ENCODE data around the gene ARHGAP26.
"Not testable (repeated sequence)": the region's sequence is repeated elsewhere in the genome, so short reads cannot be mapped to it uniquely, and the experiment has no call there.

ARHGAP26 gene

DNA sequence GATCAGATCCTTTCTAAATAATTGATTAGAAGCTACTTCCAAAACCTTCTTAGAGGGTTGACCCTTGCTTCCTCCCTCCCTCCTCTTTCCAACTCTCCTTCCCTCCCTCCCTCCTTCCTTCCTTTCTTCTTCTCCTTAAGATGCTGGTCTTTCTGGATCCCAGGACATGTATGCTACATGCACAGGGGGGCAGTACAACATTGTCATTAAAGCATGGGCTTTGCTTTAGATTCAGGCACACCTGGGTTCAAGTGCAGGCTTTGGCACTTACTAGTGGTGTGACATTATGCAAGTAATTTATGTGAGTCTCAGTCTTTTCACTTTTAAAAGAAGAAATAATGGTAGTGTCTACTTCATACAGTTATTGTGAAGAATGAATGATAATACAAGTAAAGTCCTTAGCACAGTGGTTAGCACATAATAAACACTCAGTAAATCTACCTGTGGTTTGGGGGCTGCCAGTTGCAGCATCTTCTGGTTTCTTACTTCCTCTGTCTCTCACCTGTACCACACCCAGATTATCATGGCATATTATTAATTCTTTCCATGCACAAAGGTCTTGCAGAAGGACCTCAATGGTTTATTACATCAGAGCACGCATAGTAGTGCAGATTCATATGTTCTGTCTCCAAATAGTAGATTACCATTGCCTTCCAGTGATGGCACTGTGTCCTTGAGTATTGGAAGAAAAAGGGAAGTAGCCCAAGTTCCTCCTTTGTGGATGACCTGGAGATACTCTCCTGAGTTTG lies 154.1 kb downstream of the ARHGAP26 start:
- Histone ChIP-seq H3K4me3 (ENCODE audit: low read depth in 1 of 2, low read length in 2 of 2) (no peak overlapping the region), H3K4me1 (ENCODE audit: control insufficient read depth in 1 of 2, insufficient read depth in 2 of 2, low read length in 2 of 2) (peaks cover 2 to 11% of the 10 kb centered on the region in 2 donors), H3K36me3 (ENCODE audit: control insufficient read depth in 1 of 2, insufficient read depth in 2 of 2, low read length in 2 of 2) (peaks cover 0 to 4% of the 10 kb centered on the region in 2 donors), H3K27ac (ENCODE audit: low read depth, low read length) (no peak overlapping the region), H3K9ac (ENCODE audit: low read depth in 1 of 2, low read length in 2 of 2) (no peak overlapping the region), H3K27me3 (ENCODE audit: control insufficient read depth in 1 of 2, insufficient read depth in 2 of 2, low read length in 2 of 2) (no peaks in the 10 kb centered on the region), H3K9me3 (ENCODE audit: control insufficient read depth in 1 of 2, low read length in 2 of 2) (no peaks in the 10 kb centered on the region)

GRCh38 chr5:142925795-142926194 lies 155.6 kb downstream of the ARHGAP26 start:
- Histone ChIP-seq H3K9ac (ENCODE audit: low read depth in 1 of 2, low read length in 2 of 2) (no peak overlapping the region), H3K36me3 (ENCODE audit: control insufficient read depth in 1 of 2, insufficient read depth in 2 of 2, low read length in 2 of 2) (peaks cover 0 to 4% of the 10 kb centered on the region in 2 donors), H3K27me3 (ENCODE audit: control insufficient read depth in 1 of 2, insufficient read depth in 2 of 2, low read length in 2 of 2) (no peaks in the 10 kb centered on the region), H3K9me3 (ENCODE audit: control insufficient read depth in 1 of 2, low read length in 2 of 2) (no peaks in the 10 kb centered on the region), H3K4me3 (ENCODE audit: low read depth in 1 of 2, low read length in 2 of 2) (no peak overlapping the region), H3K27ac (ENCODE audit: low read depth, low read length) (no peak overlapping the region), H3K4me1 (ENCODE audit: control insufficient read depth in 1 of 2, insufficient read depth in 2 of 2, low read length in 2 of 2) (peaks cover 5 to 8% of the 10 kb centered on the region in 2 donors)

GRCh38 chr5:142926549-142926948 lies 156.4 kb downstream of the ARHGAP26 start:
- peaks cover 4 to 8% of the 10 kb centered on the region in 2 donors for H3K4me1 ChIP-seq (ENCODE audit: control insufficient read depth in 1 of 2, insufficient read depth in 2 of 2, low read length in 2 of 2)
- no peak overlapping the region for H3K4me3 ChIP-seq (ENCODE audit: low read depth in 1 of 2, low read length in 2 of 2)
- H3K27ac ChIP-seq (ENCODE audit: low read depth, low read length): no peak overlapping the region
- no peaks in the 10 kb centered on the region for H3K27me3 ChIP-seq (ENCODE audit: control insufficient read depth in 1 of 2, insufficient read depth in 2 of 2, low read length in 2 of 2)
- H3K9ac ChIP-seq (ENCODE audit: low read depth in 1 of 2, low read length in 2 of 2): no peak overlapping the region
- H3K36me3 ChIP-seq (ENCODE audit: control insufficient read depth in 1 of 2, insufficient read depth in 2 of 2, low read length in 2 of 2): peaks cover 0 to 4% of the 10 kb centered on the region in 2 donors
- no peaks in the 10 kb centered on the region for H3K9me3 ChIP-seq (ENCODE audit: control insufficient read depth in 1 of 2, low read length in 2 of 2)

DNA sequence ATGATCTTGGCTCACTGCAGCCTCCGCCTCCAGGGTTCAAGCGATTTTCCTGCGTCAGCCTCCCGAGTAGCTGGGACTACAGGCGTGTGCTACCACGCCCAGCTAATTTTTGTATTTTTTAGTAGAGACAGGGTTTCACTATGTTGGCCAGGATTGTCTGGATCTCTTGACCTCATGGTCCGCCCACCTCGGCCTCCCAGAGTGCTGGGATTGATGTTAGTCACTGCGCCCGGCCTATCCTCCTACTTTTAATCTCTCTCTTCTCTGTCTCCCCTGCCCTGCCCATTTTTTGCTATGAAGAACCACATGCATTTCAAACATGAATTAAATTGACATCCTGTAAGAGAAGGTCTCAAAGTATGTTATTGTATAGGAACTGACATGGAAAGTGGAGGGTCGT lies 158.8 kb downstream of the ARHGAP26 start:
- not testable (repeated sequence) for H3K27ac ChIP-seq (ENCODE audit: low read depth, low read length); H3K27me3 ChIP-seq (ENCODE audit: control insufficient read depth in 1 of 2, insufficient read depth in 2 of 2, low read length in 2 of 2); H3K9me3 ChIP-seq (ENCODE audit: control insufficient read depth in 1 of 2, low read length in 2 of 2); H3K4me3 ChIP-seq (ENCODE audit: low read depth in 1 of 2, low read length in 2 of 2); H3K9ac ChIP-seq (ENCODE audit: low read depth in 1 of 2, low read length in 2 of 2); H3K4me1 ChIP-seq (ENCODE audit: control insufficient read depth in 1 of 2, insufficient read depth in 2 of 2, low read length in 2 of 2)
- peaks cover 7 to 23% of the 10 kb centered on the region in 2 donors for H3K36me3 ChIP-seq (ENCODE audit: control insufficient read depth in 1 of 2, insufficient read depth in 2 of 2, low read length in 2 of 2)

- H3K36me3 ChIP-seq (ENCODE audit: control insufficient read depth in 1 of 2, insufficient read depth in 2 of 2, low read length in 2 of 2): peaks cover 7 to 21% of the 10 kb centered on the region in 2 donors
- no peak overlapping the region for H3K4me3 ChIP-seq (ENCODE audit: low read depth in 1 of 2, low read length in 2 of 2)
- H3K27ac ChIP-seq (ENCODE audit: low read depth, low read length): no peak overlapping the region
- no peaks in the 10 kb centered on the region for H3K9me3 ChIP-seq (ENCODE audit: control insufficient read depth in 1 of 2, low read length in 2 of 2)
- H3K9ac ChIP-seq (ENCODE audit: low read depth in 1 of 2, low read length in 2 of 2): no peak overlapping the region
- H3K27me3 ChIP-seq (ENCODE audit: control insufficient read depth in 1 of 2, insufficient read depth in 2 of 2, low read length in 2 of 2): no peaks in the 10 kb centered on the region
- H3K4me1 ChIP-seq (ENCODE audit: control insufficient read depth in 1 of 2, insufficient read depth in 2 of 2, low read length in 2 of 2): peaks cover 0 to 8% of the 10 kb centered on the region in 2 donors
These were observed 159.4 kb downstream of the ARHGAP26 start for GRCh38 chr5:142929587-142929986.

- no peaks in the 10 kb centered on the region for H3K27me3 ChIP-seq (ENCODE audit: control insufficient read depth in 1 of 2, insufficient read depth in 2 of 2, low read length in 2 of 2)
- no peak overlapping the region for H3K9ac ChIP-seq (ENCODE audit: low read depth in 1 of 2, low read length in 2 of 2)
- H3K27ac ChIP-seq (ENCODE audit: low read depth, low read length): no peak overlapping the region
- H3K9me3 ChIP-seq (ENCODE audit: control insufficient read depth in 1 of 2, low read length in 2 of 2): no peaks in the 10 kb centered on the region
- peaks cover 3 to 8% of the 10 kb centered on the region in 2 donors for H3K4me1 ChIP-seq (ENCODE audit: control insufficient read depth in 1 of 2, insufficient read depth in 2 of 2, low read length in 2 of 2)
- peaks cover 7 to 19% of the 10 kb centered on the region in 2 donors for H3K36me3 ChIP-seq (ENCODE audit: control insufficient read depth in 1 of 2, insufficient read depth in 2 of 2, low read length in 2 of 2)
- no peak overlapping the region for H3K4me3 ChIP-seq (ENCODE audit: low read depth in 1 of 2, low read length in 2 of 2)
These were observed 160.4 kb downstream of the ARHGAP26 start for GRCh38 chr5:142930395-142931110.

DNA sequence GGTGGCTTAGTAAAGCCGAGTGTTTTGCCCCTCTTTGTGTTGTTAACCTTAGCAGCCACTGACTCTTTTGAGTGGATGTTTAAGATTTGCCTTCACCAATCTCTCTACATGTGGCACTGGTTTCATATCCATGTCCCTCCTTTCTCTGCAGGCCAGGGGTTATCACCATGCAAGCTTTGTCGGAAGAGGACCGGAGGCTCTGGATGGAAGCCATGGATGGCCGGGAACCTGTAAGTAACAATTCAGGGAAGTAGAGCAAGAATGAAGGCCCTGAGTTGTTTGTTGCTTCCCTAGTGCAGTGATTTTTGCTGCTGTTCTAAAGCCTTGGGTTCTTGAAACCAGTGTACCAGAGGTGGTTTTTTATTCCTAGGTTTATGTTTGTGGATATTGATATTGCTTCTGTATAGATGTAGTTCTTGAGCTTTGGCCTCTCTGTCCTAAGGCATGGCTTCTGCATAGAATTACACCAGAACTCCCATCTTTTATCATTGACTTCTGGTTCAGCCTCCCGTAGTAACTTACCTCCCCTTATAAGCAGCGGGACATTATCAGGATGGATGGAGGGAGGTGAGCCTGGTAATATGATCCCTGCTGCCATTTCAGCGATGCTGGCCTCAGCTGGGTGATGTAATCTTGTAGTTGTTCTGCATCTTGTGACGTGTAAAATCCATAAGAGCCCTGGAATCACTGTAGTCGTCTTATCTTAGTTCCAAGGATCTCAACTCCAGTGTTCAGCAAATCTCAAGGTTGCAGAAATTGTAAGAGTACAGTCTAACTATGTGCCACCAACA lies 161.9 kb downstream of the ARHGAP26 start:
- Histone ChIP-seq H3K4me1 (ENCODE audit: control insufficient read depth in 1 of 2, insufficient read depth in 2 of 2, low read length in 2 of 2) (peaks cover 3 to 8% of the 10 kb centered on the region in 2 donors), H3K27me3 (ENCODE audit: control insufficient read depth in 1 of 2, insufficient read depth in 2 of 2, low read length in 2 of 2) (no peaks in the 10 kb centered on the region), H3K36me3 (ENCODE audit: control insufficient read depth in 1 of 2, insufficient read depth in 2 of 2, low read length in 2 of 2) (peaks cover 7 to 19% of the 10 kb centered on the region in 2 donors), H3K9ac (ENCODE audit: low read depth in 1 of 2, low read length in 2 of 2) (no peak overlapping the region), H3K9me3 (ENCODE audit: control insufficient read depth in 1 of 2, low read length in 2 of 2) (no peaks in the 10 kb centered on the region), H3K4me3 (ENCODE audit: low read depth in 1 of 2, low read length in 2 of 2) (no peak overlapping the region), H3K27ac (ENCODE audit: low read depth, low read length) (no peak overlapping the region)

DNA sequence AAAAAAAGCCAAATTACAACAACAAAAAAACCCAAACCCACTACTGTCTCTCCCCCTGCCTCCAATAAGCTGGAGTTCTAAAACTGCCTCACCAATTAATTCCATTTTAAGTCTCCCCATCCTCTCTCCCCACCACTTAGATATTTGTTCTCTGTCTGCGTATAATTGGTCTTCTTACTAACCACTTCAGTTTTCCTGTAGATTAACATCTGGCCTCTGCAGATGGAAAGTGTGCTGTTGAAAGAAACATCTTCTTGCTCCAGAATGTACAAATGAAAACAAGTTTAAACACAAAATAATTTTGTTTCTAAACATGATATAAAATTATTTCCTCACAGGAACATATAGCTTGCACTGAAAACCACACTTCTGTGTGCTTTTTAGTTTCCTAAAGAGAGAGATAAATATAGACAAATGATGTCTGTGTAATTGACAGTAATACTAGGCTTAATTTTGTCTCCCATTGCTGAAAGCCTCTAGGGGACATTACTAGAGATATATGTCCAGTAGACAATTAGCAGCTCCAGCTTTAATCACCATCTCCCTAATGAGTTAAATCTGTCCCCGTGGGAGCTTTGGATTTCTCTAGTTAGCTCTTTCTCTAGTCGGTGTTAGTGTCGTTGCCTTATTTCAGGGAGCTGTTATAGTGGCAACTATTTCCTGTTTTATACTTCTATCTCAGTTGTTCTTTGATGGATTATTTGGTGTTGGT lies 164.0 kb downstream of the ARHGAP26 start:
- no peak overlapping the region for H3K9ac ChIP-seq (ENCODE audit: low read depth in 1 of 2, low read length in 2 of 2)
- H3K4me3 ChIP-seq (ENCODE audit: low read depth in 1 of 2, low read length in 2 of 2): no peak overlapping the region
- no peak overlapping the region for H3K27ac ChIP-seq (ENCODE audit: low read depth, low read length)
- H3K36me3 ChIP-seq (ENCODE audit: control insufficient read depth in 1 of 2, insufficient read depth in 2 of 2, low read length in 2 of 2): peaks cover 7 to 22% of the 10 kb centered on the region in 2 donors
- no peaks in the 10 kb centered on the region for H3K27me3 ChIP-seq (ENCODE audit: control insufficient read depth in 1 of 2, insufficient read depth in 2 of 2, low read length in 2 of 2)
- no peaks in the 10 kb centered on the region for H3K9me3 ChIP-seq (ENCODE audit: control insufficient read depth in 1 of 2, low read length in 2 of 2)
- H3K4me1 ChIP-seq (ENCODE audit: control insufficient read depth in 1 of 2, insufficient read depth in 2 of 2, low read length in 2 of 2): peaks cover 3 to 8% of the 10 kb centered on the region in 2 donors

GRCh38 chr5:142935014-142935413 lies 164.8 kb downstream of the ARHGAP26 start:
- Histone ChIP-seq H3K4me3 (ENCODE audit: low read depth in 1 of 2, low read length in 2 of 2) (no peak overlapping the region), H3K9ac (ENCODE audit: low read depth in 1 of 2, low read length in 2 of 2) (no peak overlapping the region), H3K36me3 (ENCODE audit: control insufficient read depth in 1 of 2, insufficient read depth in 2 of 2, low read length in 2 of 2) (peaks cover 7 to 22% of the 10 kb centered on the region in 2 donors), H3K9me3 (ENCODE audit: control insufficient read depth in 1 of 2, low read length in 2 of 2) (no peaks in the 10 kb centered on the region), H3K27ac (ENCODE audit: low read depth, low read length) (no peak overlapping the region), H3K27me3 (ENCODE audit: control insufficient read depth in 1 of 2, insufficient read depth in 2 of 2, low read length in 2 of 2) (no peaks in the 10 kb centered on the region), H3K4me1 (ENCODE audit: control insufficient read depth in 1 of 2, insufficient read depth in 2 of 2, low read length in 2 of 2) (peaks cover 3 to 4% of the 10 kb centered on the region in 2 donors)

Measured in duodenal mucosa (tissue), 2 donors.